Activated naive CD4-positive, alpha-beta T cell treated with anti-CD3 and anti-CD28 coated beads, Interleukin-2, amount 50 U/mL, for 72 hours (primary cell): ENCODE results near the gene MCM9. TPM values are rescaled to one million over a fixed set of nuclear protein-coding genes. Genes with fewer than 3 reads are reported as not detected.
A peak's percentile ranks its signal among the peaks of the same experiment; 100 is the strongest.
"Not testable (repeated sequence)": the region's sequence is repeated elsewhere in the genome, so short reads cannot be mapped to it uniquely, and the experiment has no call there.

Source experiments
- ATAC-seq, 2 donors: fragments of 150-1000 bp; cut with Tn5 transposase; 2 replicates each; pipeline ENCODE4 v1.10.0; 2021; ENCODE audit warnings: mild to moderate bottlenecking in 2 of 2, moderate library complexity in 2 of 2
- DNase-seq, 2 donors: peaks; one replicate each; pipeline ENCODE4 v3.0.0; 2021 to 2022; ENCODE audit warnings: low spot score in 2 of 2
- H3K27ac Mint-ChIP-seq, 2 donors: one replicate each; pipeline ENCODE4 v1.8.0; 2022; ENCODE audit warnings: mild to moderate bottlenecking in 2 of 2, mixed read lengths in 2 of 2
- H3K36me3 Mint-ChIP-seq, 2 donors: one replicate each; pipeline ENCODE4 v1.8.0; 2022; ENCODE audit warnings: mixed read lengths in 2 of 2
- H3K9me3 Mint-ChIP-seq, 2 donors: one replicate each; pipeline ENCODE4 v1.8.0; 2022; ENCODE audit warnings: mixed read lengths in 2 of 2
- total RNA-seq, 2 donors: library from RNA; stranded (reverse); gene quantifications; one replicate each; pipeline ENCODE4 v1.2.3, GENCODE V29; 2022

MCM9 gene
- total RNA-seq, 2 donors from 2014 or later: 15.8 to 19.0 TPM

GRCh38 chr6:118810420-118811027 lies 124.4 kb downstream of the MCM9 start:
- DNase-seq (peak in 1 of 2 donors; percentile 38), ATAC-seq (peak; percentile 74 to 84)
- Mint-ChIP-seq H3K36me3 (peaks cover 0 to 23% of the 10 kb centered on the region in 2 donors), H3K9me3 (peaks cover 3 to 11% of the 10 kb centered on the region in 2 donors), H3K27ac (peak overlapping the region; percentile 62 to 83)

GRCh38 chr6:118808793-118809638 lies 125.9 kb downstream of the MCM9 start:
- ATAC-seq: peak in 1 of 2 donors; percentile 40
- DNase-seq: no peak
- Mint-ChIP-seq H3K9me3 (peaks cover 3 to 11% of the 10 kb centered on the region in 2 donors), H3K36me3 (peaks cover 0 to 21% of the 10 kb centered on the region in 2 donors), H3K27ac (peak overlapping the region; percentile 79 to 83)

DNA sequence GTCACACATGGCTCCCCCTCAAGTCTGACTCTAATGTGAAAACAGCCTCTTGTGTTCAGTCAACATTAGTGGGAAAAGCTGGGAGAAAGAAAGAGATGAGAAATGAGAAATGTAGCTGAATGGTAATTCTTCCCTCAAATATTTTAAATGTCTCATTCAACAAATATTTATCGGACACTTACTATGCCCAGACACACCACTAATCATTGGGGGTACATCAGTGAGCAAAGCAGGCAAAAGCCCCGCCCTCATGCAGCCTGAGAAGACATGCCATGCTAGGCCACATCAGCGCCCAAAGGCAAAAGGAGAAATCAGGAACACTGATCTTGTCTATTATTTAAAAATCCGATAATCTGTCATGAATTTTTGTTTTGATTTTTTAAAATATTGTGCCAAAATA lies 130.9 kb downstream of the MCM9 start:
- peaks cover 0 to 11% of the 10 kb centered on the region in 2 donors for H3K9me3 Mint-ChIP-seq
- ATAC-seq (no peak), DNase-seq (no peak)
- H3K36me3 Mint-ChIP-seq: peaks cover 0 to 1% of the 10 kb centered on the region in 2 donors
- H3K27ac Mint-ChIP-seq: no peak overlapping the region

- Mint-ChIP-seq H3K9me3 (peaks cover 0 to 3% of the 10 kb centered on the region in 2 donors), H3K36me3 (peaks cover 7 to 18% of the 10 kb centered on the region in 2 donors), H3K27ac (peak overlapping the region in 1 of 2 donors; percentile 72)
- DNase-seq (no peak), ATAC-seq (no peak)
Observed at GRCh38 chr6:118801257-118801656, 133.7 kb downstream of the MCM9 start.

DNA sequence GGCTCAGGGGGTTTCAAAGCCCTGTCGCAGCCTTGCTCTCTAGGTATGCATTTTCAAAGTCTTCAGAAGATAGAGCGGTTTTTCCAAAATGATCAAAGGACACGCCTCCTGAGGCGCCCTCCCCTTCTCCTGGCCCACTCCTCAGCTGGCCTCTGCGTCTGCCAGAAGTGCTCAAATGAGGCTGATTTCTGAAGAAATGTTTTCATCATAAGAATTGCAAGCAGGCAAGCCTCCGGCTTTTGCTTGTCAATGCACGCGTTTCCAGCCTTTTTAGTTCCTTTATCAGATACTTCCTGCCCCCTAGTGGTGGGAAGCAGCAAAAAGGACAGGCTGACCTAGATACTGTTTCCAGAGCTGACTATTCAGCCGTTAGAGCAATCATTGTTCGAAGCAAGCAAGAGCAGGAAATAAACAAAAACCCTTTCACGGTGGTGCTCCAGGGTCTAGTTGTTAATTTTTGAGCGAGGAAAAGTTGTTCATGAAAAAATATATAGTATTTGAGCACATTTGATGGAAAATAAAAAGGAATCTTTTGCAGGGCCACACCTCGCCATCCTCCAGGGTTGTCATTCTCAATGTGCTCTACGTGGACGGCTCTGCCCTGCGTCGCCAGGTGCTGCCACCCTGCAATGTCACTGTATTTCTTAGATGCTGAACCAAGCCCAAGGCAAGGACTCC lies 134.4 kb downstream of the MCM9 start:
- Mint-ChIP-seq H3K36me3 (peaks cover 11 to 25% of the 10 kb centered on the region in 2 donors), H3K27ac (peak overlapping the region; percentile 19 to 82), H3K9me3 (peaks cover 3 to 5% of the 10 kb centered on the region in 2 donors)
- DNase-seq (peak; percentile 66 to 84), ATAC-seq (peak; percentile 92 to 96)

DNA sequence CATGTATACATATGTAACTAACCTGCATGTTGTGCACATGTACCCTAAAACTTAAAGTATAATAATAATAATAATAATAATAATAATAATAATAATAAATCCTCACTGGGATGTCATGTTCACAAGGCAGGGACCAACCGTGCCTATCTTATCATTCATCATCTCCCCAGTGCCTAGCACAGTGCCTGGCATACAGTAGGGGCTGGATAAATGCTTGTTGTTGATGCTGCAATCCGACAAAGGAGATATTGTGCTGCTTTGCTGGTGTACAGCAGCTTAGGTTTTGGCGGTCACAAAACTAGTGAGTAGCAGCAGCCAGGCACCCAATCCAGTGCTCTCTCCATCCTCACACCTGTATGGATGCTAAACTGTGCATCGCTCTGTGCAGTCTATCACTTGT lies 135.1 kb downstream of the MCM9 start:
- ATAC-seq: peak in 1 of 2 donors; percentile 38
- no peak for DNase-seq
- H3K9me3 Mint-ChIP-seq: peaks cover 3 to 7% of the 10 kb centered on the region in 2 donors
- peaks cover 17 to 32% of the 10 kb centered on the region in 2 donors for H3K36me3 Mint-ChIP-seq
- no peak overlapping the region for H3K27ac Mint-ChIP-seq

- peaks cover 24 to 43% of the 10 kb centered on the region in 2 donors for H3K36me3 Mint-ChIP-seq
- peaks cover 7 to 15% of the 10 kb centered on the region in 2 donors for H3K9me3 Mint-ChIP-seq
- peak in 1 of 2 donors; percentile 35 for DNase-seq
- ATAC-seq: not testable (repeated sequence)
- H3K27ac Mint-ChIP-seq: peak overlapping the region; percentile 54 to 92
Observed at GRCh38 chr6:118796548-118796947, 138.4 kb downstream of the MCM9 start.

GRCh38 chr6:118791499-118791898 lies 143.5 kb downstream of the MCM9 start:
- Mint-ChIP-seq H3K27ac (peak overlapping the region; percentile 19 to 83), H3K36me3 (peaks cover 24 to 43% of the 10 kb centered on the region in 2 donors), H3K9me3 (peaks cover 7 to 21% of the 10 kb centered on the region in 2 donors)
- ATAC-seq (peak; percentile 41 to 70), DNase-seq (no peak)

DNA sequence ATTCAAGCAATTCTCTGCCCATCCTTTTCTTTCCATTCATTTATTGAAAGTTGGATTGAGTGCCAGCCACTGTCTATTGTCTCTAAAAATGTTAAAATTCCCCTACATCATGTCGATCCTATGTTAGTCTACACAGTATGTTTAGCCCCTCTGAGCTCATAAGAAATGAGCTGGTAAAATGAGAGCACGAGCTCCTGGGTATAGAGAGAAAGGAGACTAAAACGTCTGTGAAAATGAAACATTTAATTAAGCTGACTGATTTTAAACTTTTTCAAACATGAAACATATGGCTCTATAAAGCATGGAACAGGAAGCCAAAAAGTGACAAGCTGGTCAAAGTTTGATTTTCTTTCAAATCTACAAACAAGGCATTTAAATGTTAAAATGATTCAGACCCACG lies 145.0 kb downstream of the MCM9 start:
- no peak for DNase-seq
- ATAC-seq: no peak
- Mint-ChIP-seq H3K9me3 (peaks cover 0 to 21% of the 10 kb centered on the region in 2 donors), H3K36me3 (peaks cover 13 to 29% of the 10 kb centered on the region in 2 donors), H3K27ac (no peak overlapping the region)

GRCh38 chr6:118789419-118789818 lies 145.5 kb downstream of the MCM9 start:
- ATAC-seq (no peak), DNase-seq (no peak)
- Mint-ChIP-seq H3K27ac (no peak overlapping the region), H3K36me3 (peaks cover 11 to 27% of the 10 kb centered on the region in 2 donors), H3K9me3 (peaks cover 0 to 21% of the 10 kb centered on the region in 2 donors)

GRCh38 chr6:118788702-118789101 lies 146.3 kb downstream of the MCM9 start:
- peaks cover 11 to 27% of the 10 kb centered on the region in 2 donors for H3K36me3 Mint-ChIP-seq
- no peak for ATAC-seq
- H3K9me3 Mint-ChIP-seq: peaks cover 0 to 21% of the 10 kb centered on the region in 2 donors
- DNase-seq: no peak
- no peak overlapping the region for H3K27ac Mint-ChIP-seq

DNA sequence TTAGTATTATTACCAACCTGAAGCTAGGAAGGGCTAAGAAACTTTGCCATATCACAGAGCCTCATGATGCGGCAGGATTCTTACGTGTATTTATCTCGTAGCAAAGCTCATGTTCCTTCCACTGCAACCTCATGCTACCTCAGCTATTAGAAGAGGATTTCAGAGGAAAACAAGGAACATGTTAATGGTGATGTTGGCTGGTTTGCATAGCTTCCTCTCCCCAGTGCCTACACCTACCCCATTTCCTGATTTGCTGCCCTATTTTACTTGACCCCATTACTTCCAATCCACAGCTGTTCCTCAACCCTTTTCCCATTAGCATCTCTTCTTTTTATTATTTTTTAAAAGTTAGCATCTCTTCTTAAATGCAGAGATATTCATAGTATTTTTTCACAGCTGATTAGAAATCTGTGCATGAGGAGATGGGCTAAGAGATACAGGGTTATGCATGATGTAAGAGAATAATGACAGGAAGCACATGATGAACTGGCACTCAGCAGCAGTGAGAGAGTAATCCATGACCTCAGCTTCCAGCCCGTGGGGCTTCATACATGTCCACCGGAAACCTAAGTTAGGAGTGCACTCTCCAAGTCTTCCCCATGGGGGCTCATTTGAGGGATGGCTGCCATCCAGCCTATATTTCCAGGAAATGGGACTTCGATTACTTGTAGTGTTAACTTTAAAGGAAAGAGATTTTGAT lies 147.1 kb downstream of the MCM9 start:
- ATAC-seq (no peak), DNase-seq (no peak)
- H3K36me3 Mint-ChIP-seq: peaks cover 11 to 27% of the 10 kb centered on the region in 2 donors
- H3K9me3 Mint-ChIP-seq: peaks cover 0 to 21% of the 10 kb centered on the region in 2 donors
- no peak overlapping the region for H3K27ac Mint-ChIP-seq

- H3K9me3 Mint-ChIP-seq: peaks cover 0 to 12% of the 10 kb centered on the region in 2 donors
- no peak for ATAC-seq
- no peak overlapping the region for H3K27ac Mint-ChIP-seq
- peaks cover 5 to 19% of the 10 kb centered on the region in 2 donors for H3K36me3 Mint-ChIP-seq
- DNase-seq: no peak
Observed at GRCh38 chr6:118786596-118787453, 148.1 kb downstream of the MCM9 start.

GRCh38 chr6:118785601-118786000 lies 149.4 kb downstream of the MCM9 start:
- no peak for DNase-seq
- no peak for ATAC-seq
- H3K27ac Mint-ChIP-seq: no peak overlapping the region
- peaks cover 0 to 5% of the 10 kb centered on the region in 2 donors for H3K9me3 Mint-ChIP-seq
- H3K36me3 Mint-ChIP-seq: peaks cover 5 to 7% of the 10 kb centered on the region in 2 donors

- no peak for ATAC-seq
- DNase-seq: no peak
- no peak overlapping the region for H3K27ac Mint-ChIP-seq
- peaks cover 5 to 7% of the 10 kb centered on the region in 2 donors for H3K36me3 Mint-ChIP-seq
- H3K9me3 Mint-ChIP-seq: peaks cover 0 to 5% of the 10 kb centered on the region in 2 donors
Observed at GRCh38 chr6:118784641-118785164, 150.3 kb downstream of the MCM9 start.
